ENCODE data around the gene FMNL2.

The FMNL2 gene

GRCh38 chr2:152433289-152433688, 98.3 kb downstream of the FMNL2 start:
- no peak for DNase-seq (ENCODE audit: low read depth, low spot score)
- ChIA-PET POLR2A (no interaction called here), CTCF (interaction anchor here (2.5 kb wide), 1 partner anchor 202 kb away, joined by 7 read pairs; no protein-coding TSS in a partner anchor)
- TF ChIP-seq CTCF (IDR thresholded peaks at IDR 0.05; ENCODE audit: insufficient read depth, low read length, missing control alignments) = no peak
- H3K4me3 ChIP-seq (ENCODE audit: low read depth, low read length) = no peak overlapping the region

GRCh38 chr2:152433791-152434190, 98.8 kb downstream of the FMNL2 start:
- ChIA-PET CTCF (interaction anchor here (1.8 to 2.5 kb wide), 2 partner anchors 8 to 202 kb away, joined by 6 to 7 read pairs; no protein-coding TSS in a partner anchor), POLR2A (no interaction called here)
- H3K4me3 ChIP-seq (ENCODE audit: low read depth, low read length) = no peak overlapping the region
- no peak for DNase-seq (ENCODE audit: low read depth, low spot score)
- no peak for TF ChIP-seq CTCF (IDR thresholded peaks at IDR 0.05; ENCODE audit: insufficient read depth, low read length, missing control alignments)

- no peak for DNase-seq (ENCODE audit: low read depth, low spot score)
- CTCF ChIA-PET = interaction anchor here (1.8 to 2.5 kb wide), 2 partner anchors 9 to 201 kb away, joined by 6 to 7 read pairs; no protein-coding TSS in a partner anchor
- POLR2A ChIA-PET = no interaction called here
Measured at GRCh38 chr2:152434395-152435182, 99.6 kb downstream of the FMNL2 start.

GRCh38 chr2:152436148-152436547, 101.2 kb downstream of the FMNL2 start:
- no peak for DNase-seq (ENCODE audit: low read depth, low spot score)
- ChIA-PET CTCF (interaction anchor here (1.6 kb wide), 1 partner anchor 200 kb away, joined by 4 read pairs; no protein-coding TSS in a partner anchor), POLR2A (no interaction called here)
- H3K4me3 ChIP-seq (ENCODE audit: low read depth, low read length) = no peak overlapping the region
- no peak for TF ChIP-seq CTCF (IDR thresholded peaks at IDR 0.05; ENCODE audit: insufficient read depth, low read length, missing control alignments)

More at GRCh38 chr2:152434395-152435182, 99.6 kb downstream of the FMNL2 start:
- TF ChIP-seq CTCF (IDR thresholded peaks at IDR 0.05; ENCODE audit: insufficient read depth, low read length, missing control alignments) = no peak
- H3K4me3 ChIP-seq (ENCODE audit: low read depth, low read length) = no peak overlapping the region

- TF ChIP-seq CTCF (IDR thresholded peaks at IDR 0.05; ENCODE audit: insufficient read depth, low read length, missing control alignments) = no peak
- H3K4me3 ChIP-seq (ENCODE audit: low read depth, low read length) = no peak overlapping the region
- ChIA-PET POLR2A (no interaction called here), CTCF (interaction anchor here (1.6 kb wide), 1 partner anchor 199 kb away, joined by 4 read pairs; no protein-coding TSS in a partner anchor)
- DNase-seq (ENCODE audit: low read depth, low spot score) = no peak
Measured at GRCh38 chr2:152437276-152438108, 102.5 kb downstream of the FMNL2 start.

- H3K4me3 ChIP-seq (ENCODE audit: low read depth, low read length) = no peak overlapping the region
- no peak for DNase-seq (ENCODE audit: low read depth, low spot score)
- ChIA-PET POLR2A (no interaction called here), CTCF (no interaction called here)
- no peak for TF ChIP-seq CTCF (IDR thresholded peaks at IDR 0.05; ENCODE audit: insufficient read depth, low read length, missing control alignments)
Measured at GRCh38 chr2:152440049-152440448, 105.1 kb downstream of the FMNL2 start.

Data from AG04449 (cell line).